Prostate gland (tissue), 2 donors: ENCODE data around the gene CELF6.
A peak's percentile ranks its signal among the peaks of the same experiment; 100 is the strongest.

ENCODE experiments used
- POLR2AphosphoS5 ChIP-seq: sonication (generic); formaldehyde crosslinking; IDR thresholded peaks from one replicate; pipeline ENCODE4 v1.6.1; 2017; ENCODE audit warnings: antibody characterized with exemption
- TF ChIP-seq, protein P1 (sequence below), 4 experiments: fragments of 200-600 bp in 2 of 4; fragments of 450-650 bp in 2 of 4; sonication (generic) in 2 of 4; IDR thresholded peaks; 1 replicate in 3 of 4; 2 replicates in 1 of 4; pipeline ENCODE4 v1.5.1; 2016 to 2019; ENCODE audit warnings: antibody characterized with exemption in 4 of 4, mild to moderate bottlenecking in 2 of 4, moderate library complexity in 2 of 4

DNA sequence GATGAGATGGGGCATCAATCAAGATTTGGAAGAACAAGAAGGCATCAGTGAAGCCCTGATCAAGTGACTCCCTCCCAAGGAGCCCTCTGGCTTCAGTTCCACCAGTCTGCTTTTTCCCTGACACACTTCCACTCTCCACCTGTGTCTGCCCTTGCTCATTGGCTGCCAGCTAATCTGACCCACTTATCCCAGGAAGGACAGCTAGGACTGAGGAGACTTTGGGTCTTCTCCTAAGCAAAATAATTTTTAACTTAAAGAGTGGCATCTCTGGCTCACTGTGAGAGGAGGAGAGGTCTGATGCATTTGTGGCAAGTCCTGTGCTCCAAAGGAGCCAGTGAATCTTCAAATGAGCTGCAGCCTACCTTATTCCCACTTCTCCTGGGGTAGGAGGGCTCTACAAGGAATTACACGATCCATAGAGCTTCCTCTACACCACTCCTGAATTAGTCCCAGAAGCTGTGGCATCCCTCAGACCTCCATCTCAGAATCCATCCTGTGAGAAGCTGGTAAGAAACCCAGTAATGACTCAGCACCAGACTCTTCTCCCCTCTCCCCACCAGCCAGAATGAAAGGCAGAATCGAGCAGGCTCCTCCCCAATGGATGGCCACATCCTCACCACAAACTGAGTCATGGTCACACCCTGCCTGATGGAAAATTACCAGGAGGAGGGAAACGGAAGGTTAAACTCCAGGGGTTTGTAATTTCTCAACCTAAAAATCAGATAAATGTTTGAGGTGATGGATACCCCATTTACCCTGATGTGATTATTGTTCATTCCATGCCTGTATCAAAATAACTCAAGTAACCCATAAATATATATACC, 82.7 kb downstream of the CELF6 start:
- peak; percentile 24 for TF ChIP-seq POLR2AphosphoS5
- TF ChIP-seq, protein P1, sequence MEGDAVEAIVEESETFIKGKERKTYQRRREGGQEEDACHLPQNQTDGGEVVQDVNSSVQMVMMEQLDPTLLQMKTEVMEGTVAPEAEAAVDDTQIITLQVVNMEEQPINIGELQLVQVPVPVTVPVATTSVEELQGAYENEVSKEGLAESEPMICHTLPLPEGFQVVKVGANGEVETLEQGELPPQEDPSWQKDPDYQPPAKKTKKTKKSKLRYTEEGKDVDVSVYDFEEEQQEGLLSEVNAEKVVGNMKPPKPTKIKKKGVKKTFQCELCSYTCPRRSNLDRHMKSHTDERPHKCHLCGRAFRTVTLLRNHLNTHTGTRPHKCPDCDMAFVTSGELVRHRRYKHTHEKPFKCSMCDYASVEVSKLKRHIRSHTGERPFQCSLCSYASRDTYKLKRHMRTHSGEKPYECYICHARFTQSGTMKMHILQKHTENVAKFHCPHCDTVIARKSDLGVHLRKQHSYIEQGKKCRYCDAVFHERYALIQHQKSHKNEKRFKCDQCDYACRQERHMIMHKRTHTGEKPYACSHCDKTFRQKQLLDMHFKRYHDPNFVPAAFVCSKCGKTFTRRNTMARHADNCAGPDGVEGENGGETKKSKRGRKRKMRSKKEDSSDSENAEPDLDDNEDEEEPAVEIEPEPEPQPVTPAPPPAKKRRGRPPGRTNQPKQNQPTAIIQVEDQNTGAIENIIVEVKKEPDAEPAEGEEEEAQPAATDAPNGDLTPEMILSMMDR (IDR thresholded peaks at IDR 0.05) = no peak
